Peyer's patch (tissue), 4 donors: Measurements from ENCODE around the gene SLC35B3. TPM values are rescaled to one million over a fixed set of nuclear protein-coding genes. Genes with fewer than 3 reads are reported as not detected.

Experiments used
- DNase-seq, 3 donors: peaks; one replicate each; pipeline ENCODE4 v3.0.0-alpha.2; 2017 to 2019
- H3K27ac ChIP-seq, 4 donors: fragments of 200-600 bp; sonication (generic); one replicate each; pipeline ENCODE4 v1.5.1; 2016 to 2019
- H3K27me3 ChIP-seq, 2 donors: fragments of 200-600 bp; sonication (generic); one replicate each; pipeline ENCODE4 v1.5.1; 2019
- H3K36me3 ChIP-seq, 3 donors: fragments of 200-600 bp; sonication (generic); one replicate each; pipeline ENCODE4 v1.5.1; 2016 to 2019
- H3K4me1 ChIP-seq, 4 donors: fragments of 200-600 bp; sonication (generic); one replicate each; pipeline ENCODE4 v1.5.1; 2016 to 2019
- H3K4me3 ChIP-seq, 4 donors: fragments of 200-600 bp; sonication (generic); 1 replicate in 3 of 4; 2 replicates in 1 of 4; pipeline ENCODE4 v1.5.1; 2016 to 2019; ENCODE audit warnings: mild to moderate bottlenecking in 1 of 4
- H3K9me3 ChIP-seq, 4 donors: fragments of 200-600 bp; sonication (generic); one replicate each; pipeline ENCODE4 v1.5.1; 2016 to 2019; ENCODE audit warnings: mild to moderate bottlenecking in 1 of 4
- CTCF ChIP-seq, 6 experiments: fragments of 450-650 bp in 4 of 6; fragments of 200-600 bp in 2 of 6; sonication (generic) in 1 of 6; IDR thresholded peaks; one replicate each; pipeline ENCODE4 v1.5.1; 2017 to 2019; ENCODE audit warnings: antibody characterized with exemption in 6 of 6, mild to moderate bottlenecking in 3 of 6, moderate library complexity in 1 of 6
- POLR2A ChIP-seq, 2 donors: fragments of 450-650 bp; IDR thresholded peaks; one replicate each; pipeline ENCODE4 v1.5.1; 2017; ENCODE audit warnings: antibody characterized with exemption in 2 of 2, mild to moderate bottlenecking in 2 of 2, moderate library complexity in 2 of 2
- total RNA-seq, 4 donors: library from RNA; depleted of rRNA; stranded (reverse); fragments of >200 nt; gene quantifications; one replicate each; pipeline ENCODE4 v1.1.0, GENCODE V29; 2016

Gene SLC35B3
- 10 to 100 TPM; 12.5 to 26.6 (median 16.9) TPM for total RNA-seq

- peak within 1 kb of the TSS; percentile 64 to 81 (median 68) for H3K4me3 ChIP-seq
- peaks cover 0 to 15% (median 6%) of the 10 kb centered on the region in 4 donors for H3K4me1 ChIP-seq
- TF ChIP-seq POLR2A (IDR thresholded peaks at IDR 0.05) (peak; percentile 85 to 87), CTCF (IDR thresholded peaks at IDR 0.05) (peak in 1 of 6 experiments; percentile 32)
- H3K27me3 ChIP-seq, result no peaks in the 10 kb centered on the region
- H3K27ac ChIP-seq, result peak within 1 kb of the TSS; percentile 80 to 85 (median 83)
- DNase-seq, result peak; percentile 95 to 98 (median 98)
- no peaks in the 10 kb centered on the region for H3K9me3 ChIP-seq
- no peaks in the 10 kb centered on the region for H3K36me3 ChIP-seq
Measured at GRCh38 chr6:8435093-8435844, at the start of gene SLC35B3. TSS of gene SLC35B3 (minus strand) at chr6:8435545.

DNA sequence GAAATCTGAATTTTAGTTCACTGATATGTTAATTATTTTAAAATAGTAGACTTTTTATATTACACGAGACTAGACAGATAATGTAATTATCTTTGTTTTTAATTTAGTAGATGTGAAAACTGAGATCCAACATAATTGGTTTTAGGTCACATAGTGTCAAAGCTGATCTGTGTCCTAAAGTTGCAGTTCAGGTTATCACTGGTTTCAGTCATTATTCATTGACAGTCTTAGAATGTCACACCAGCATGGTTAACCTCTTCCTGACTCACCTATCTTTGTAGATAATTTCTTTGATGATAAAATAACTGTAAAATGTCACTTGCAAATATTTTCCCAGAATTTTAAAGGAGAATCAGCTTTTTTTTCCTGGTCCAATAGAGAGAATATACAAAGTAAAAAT is 48.3 kb upstream of the SLC35B3 start:
- Histone ChIP-seq H3K36me3 (no peaks in the 10 kb centered on the region), H3K9me3 (no peaks in the 10 kb centered on the region), H3K4me3 (no peak overlapping the region), H3K27me3 (no peaks in the 10 kb centered on the region), H3K27ac (no peak overlapping the region), H3K4me1 (no peaks in the 10 kb centered on the region)
- DNase-seq, result no peak
- TF ChIP-seq CTCF (IDR thresholded peaks at IDR 0.05) (no peak), POLR2A (IDR thresholded peaks at IDR 0.05) (no peak)

GRCh38 chr6:8481727-8482126 is 46.4 kb upstream of the SLC35B3 start:
- Histone ChIP-seq H3K27ac (no peak overlapping the region), H3K4me3 (no peak overlapping the region), H3K9me3 (no peaks in the 10 kb centered on the region), H3K27me3 (no peaks in the 10 kb centered on the region), H3K4me1 (no peaks in the 10 kb centered on the region), H3K36me3 (no peaks in the 10 kb centered on the region)
- no peak for TF ChIP-seq POLR2A (IDR thresholded peaks at IDR 0.05)
- no peak for TF ChIP-seq CTCF (IDR thresholded peaks at IDR 0.05)
- DNase-seq, result no peak

DNA sequence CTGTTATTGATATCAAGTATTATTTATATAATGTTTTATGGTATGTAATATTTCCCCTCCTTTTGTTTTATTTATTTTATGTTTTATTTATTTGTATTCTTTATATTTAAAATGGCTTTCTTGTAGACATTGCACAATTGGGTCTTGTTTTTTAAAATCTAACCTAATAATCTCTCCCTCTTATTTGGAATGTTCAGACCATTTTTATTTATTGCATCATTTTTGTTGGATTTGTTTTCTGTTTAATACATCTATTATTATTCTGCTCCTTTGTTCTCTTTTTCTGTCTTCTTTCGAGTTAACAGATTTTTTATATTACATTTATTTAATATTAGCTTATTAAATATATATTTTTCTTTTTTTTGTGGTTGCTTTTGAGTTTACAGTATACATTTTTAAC is 43.1 kb upstream of the SLC35B3 start:
- TF ChIP-seq CTCF (IDR thresholded peaks at IDR 0.05), result no peak
- no peak for TF ChIP-seq POLR2A (IDR thresholded peaks at IDR 0.05)
- Histone ChIP-seq H3K9me3 (no peaks in the 10 kb centered on the region), H3K36me3 (no peaks in the 10 kb centered on the region), H3K4me1 (no peaks in the 10 kb centered on the region), H3K27me3 (no peaks in the 10 kb centered on the region), H3K27ac (no peak overlapping the region), H3K4me3 (no peak overlapping the region)
- DNase-seq, result no peak

GRCh38 chr6:8476656-8477055 is 41.3 kb upstream of the SLC35B3 start:
- no peak for TF ChIP-seq POLR2A (IDR thresholded peaks at IDR 0.05)
- no peak for TF ChIP-seq CTCF (IDR thresholded peaks at IDR 0.05)
- H3K27me3 ChIP-seq, result no peaks in the 10 kb centered on the region

More at GRCh38 chr6:8476656-8477055, 41.3 kb upstream of the SLC35B3 start:
- H3K4me1 ChIP-seq, result no peaks in the 10 kb centered on the region
- H3K4me3 ChIP-seq, result no peak overlapping the region
- DNase-seq, result no peak
- no peaks in the 10 kb centered on the region for H3K9me3 ChIP-seq
- H3K27ac ChIP-seq, result no peak overlapping the region
- H3K36me3 ChIP-seq, result no peaks in the 10 kb centered on the region
